Endothelial cell of umbilical vein (primary cell): ENCODE results near the gene HYDIN. TPM values are rescaled to one million over a fixed set of nuclear protein-coding genes. Genes with fewer than 3 reads are reported as not detected.

Experiments
- BruUV-seq: library from RNA; stranded (reverse); fragments of 400-500 nt; replicated peaks from 2 replicates; lab custom pipeline; 2021; lab: Mats Ljungman, UMichigan
- CTCF ChIA-PET: fragments of 300-600, 350-600 bp; sonication (Branson Sonifier 250); formaldehyde crosslinking; loops from one replicate; lab custom pipeline; 2021; ENCODE audit warnings: antibody characterized with exemption, inconsistent platforms; lab: Charles Lee
- POLR2A ChIA-PET: fragments of 300-600, 350-600 bp; sonication (Branson Sonifier 250); formaldehyde crosslinking; loops from one replicate; lab custom pipeline; 2021; ENCODE audit warnings: antibody characterized with exemption, inconsistent platforms; lab: Charles Lee
- DNase-seq: peaks from one replicate; pipeline ENCODE4 v3.0.0-alpha.2; 2011; ENCODE audit warnings: low read depth, low spot score
- FAIRE-seq: peaks from 2 replicates; lab custom pipeline; 2011; peaks lifted over from hg19 to GRCh38; lab: Jason Lieb, UNC
- H2AFZ ChIP-seq: 2 replicates; pipeline ENCODE4 v1.6.0; 2012; ENCODE audit warnings: low read depth, low read length, control low read depth, inconsistent platforms
- H3K27ac ChIP-seq: 2 replicates; pipeline ENCODE4 v1.5.1; 2011; ENCODE audit warnings: low read depth, mild to moderate bottlenecking, control low read depth, low read length, moderate library complexity; ENCODE audit not compliant: insufficient read depth
- H3K27me3 ChIP-seq, 2 experiments: 2 replicates each; pipeline versions ENCODE4 v1.6.0 to v1.6.1; 2011; ENCODE audit warnings: low read length in 2 of 2, mixed read lengths in 1 of 2; ENCODE audit not compliant: control insufficient read depth in 2 of 2, insufficient read depth in 2 of 2
- H3K36me3 ChIP-seq, 2 experiments: 2 replicates in 1 of 2; 3 replicates in 1 of 2; pipeline ENCODE4 v1.5.1; 2011; ENCODE audit warnings: low read length in 2 of 2, mild to moderate bottlenecking in 1 of 2, moderate library complexity in 1 of 2; ENCODE audit not compliant: control insufficient read depth in 2 of 2, insufficient read depth in 2 of 2; ENCODE audit errors: extremely low read depth in 1 of 2
- H3K4me1 ChIP-seq: 3 replicates; pipeline ENCODE4 v1.5.1; 2011; ENCODE audit warnings: mild to moderate bottlenecking, low read length; ENCODE audit not compliant: control insufficient read depth, insufficient read depth; ENCODE audit errors: extremely low read depth
- H3K4me2 ChIP-seq: 2 replicates; pipeline ENCODE4 v1.6.1; 2011; ENCODE audit warnings: low read length, control low read depth, mixed read lengths; ENCODE audit not compliant: insufficient read depth
- H3K4me3 ChIP-seq, 3 experiments: fragments of 200-600 bp in 1 of 3; sonication (generic), shearing (Covaris generic) in 1 of 3; replicated peaks in 1 of 3; 2 replicates each; pipeline ENCODE4 v1.5.1; 2011 to 2016; ENCODE audit warnings: control low read depth in 3 of 3, low read length in 3 of 3, mild to moderate bottlenecking in 2 of 3, inconsistent platforms in 1 of 3, low read depth in 1 of 3, moderate library complexity in 1 of 3; ENCODE audit not compliant: insufficient read depth in 1 of 3
- H3K79me2 ChIP-seq: 2 replicates; pipeline ENCODE4 v1.6.0; 2012; ENCODE audit warnings: low read length, inconsistent platforms; ENCODE audit not compliant: control insufficient read depth, insufficient read depth
- H3K9ac ChIP-seq: replicated peaks from 2 replicates; pipeline ENCODE3; 2011; ENCODE audit warnings: low read length, control low read depth; ENCODE audit not compliant: insufficient read depth; ENCODE audit errors: extremely low read depth
- H3K9me1 ChIP-seq: replicated peaks from 3 replicates; pipeline ENCODE4 v1.6.0; 2011; ENCODE audit warnings: mild to moderate bottlenecking, low read length; ENCODE audit not compliant: control insufficient read depth, insufficient read depth; ENCODE audit errors: extremely low read depth
- H3K9me3 ChIP-seq: replicated peaks from 2 replicates; pipeline ENCODE4 v1.5.1; 2012; ENCODE audit warnings: low read length, inconsistent platforms; ENCODE audit not compliant: control insufficient read depth, insufficient read depth
- H4K20me1 ChIP-seq: replicated peaks from 2 replicates; pipeline ENCODE3; 2011; ENCODE audit warnings: mild to moderate bottlenecking, low read length; ENCODE audit not compliant: control insufficient read depth, insufficient read depth; ENCODE audit errors: extremely low read depth
- EZH2 ChIP-seq: IDR thresholded peaks from 2 replicates; pipeline ENCODE4 v1.6.1; 2012; ENCODE audit warnings: borderline replicate concordance, low read depth, mild to moderate bottlenecking, moderate library complexity, low read length, inconsistent platforms; ENCODE audit not compliant: severe bottlenecking
- FOS ChIP-seq: IDR thresholded peaks from 2 replicates; pipeline ENCODE4 v1.6.1; 2011; ENCODE audit warnings: mild to moderate bottlenecking, low read length, moderate library complexity, borderline replicate concordance; ENCODE audit not compliant: insufficient read depth
- GATA2 ChIP-seq: IDR thresholded peaks from 2 replicates; pipeline ENCODE4 v1.7.0; 2011; ENCODE audit warnings: low read depth, mild to moderate bottlenecking, moderate library complexity, mixed read lengths, low read length; ENCODE audit not compliant: insufficient read length, insufficient read depth
- JUN ChIP-seq: IDR thresholded peaks from 2 replicates; pipeline ENCODE4 v1.6.1; 2011; ENCODE audit warnings: borderline replicate concordance, low read depth; ENCODE audit not compliant: insufficient read length, insufficient read depth
- MYC ChIP-seq: IDR thresholded peaks from one replicate; pipeline ENCODE4 v1.6.1; 2011; ENCODE audit warnings: mild to moderate bottlenecking, low read depth, low read length
- dilution Hi-C: fragments of 300-500 bp; cut with MboI; formaldehyde crosslinking; loops from one replicate; pipeline ENCODE4 v1.15.0; 2019; ENCODE audit warnings: low sequenced_read_pairs; ENCODE audit not compliant: extremely low pct_ligation_motif_present
- intact Hi-C: fragments of 100-400 bp; cut with micrococcal nuclease; formaldehyde crosslinking; loops from one replicate; pipeline ENCODE4 v1.10.0; 2022
- polyA plus RNA-seq, 4 experiments: library from polyadenylated mRNA; depleted of rRNA in 3 of 4; stranded (reverse) in 3 of 4; unstranded in 1 of 4; fragments of >200 nt; gene quantifications; 2 replicates each; pipeline versions ENCODE4 v1.2.1 to v1.2.3, GENCODE V29; 2011 to 2012; ENCODE audit warnings: missing spikeins in 1 of 4
- total RNA-seq: library from RNA; stranded (reverse); gene quantifications from 2 replicates; pipeline ENCODE4 v1.2.3, GENCODE V29; 2021
- TF ChIP-seq, protein P1 (sequence below): IDR thresholded peaks from 2 replicates; pipeline ENCODE4 v1.6.1; 2011; ENCODE audit not compliant: insufficient read depth, insufficient read length
- TF ChIP-seq, protein P2 (sequence below), 2 donors: IDR thresholded peaks; 1 replicate in 1 of 2; 2 replicates in 1 of 2; pipeline ENCODE4 v1.5.1; 2011; ENCODE audit warnings: low read length in 2 of 2, mild to moderate bottlenecking in 2 of 2, moderate library complexity in 2 of 2, control low read depth in 1 of 2, inconsistent platforms in 1 of 2, low read depth in 1 of 2; ENCODE audit not compliant: insufficient read depth in 1 of 2; ENCODE audit errors: extremely low read depth in 1 of 2

HYDIN gene
- total and polyA plus RNA-seq, 2 donors (not counting 3 experiments of a cell fraction or from before 2014, with no cell fraction given): not detected

DNA sequence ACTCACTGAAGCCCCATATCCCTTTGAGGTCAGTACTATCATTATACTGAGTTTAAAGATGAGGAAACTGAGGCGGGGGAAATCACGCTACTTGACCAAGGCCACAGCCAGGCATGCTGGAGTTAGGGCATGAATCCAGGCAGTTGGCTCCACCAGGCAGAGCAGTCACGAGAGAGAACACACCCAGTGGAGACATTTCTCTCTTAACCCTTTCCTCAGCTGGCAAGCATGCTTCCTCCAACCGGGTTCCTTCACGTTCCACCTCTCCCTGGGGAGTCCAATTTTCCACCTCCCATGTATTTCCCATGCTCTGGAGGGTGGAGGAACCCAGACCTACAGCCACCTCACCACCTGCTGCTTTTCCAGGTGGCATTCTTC lies 462.3 kb downstream of the HYDIN start:
- ChIA-PET POLR2A (no interaction called here), CTCF (interaction anchor here (1.0 to 5.8 kb wide), 6 partner anchors 14 to 88 kb away, joined by 3 to 53 read pairs (median 4); partner anchors contain the start of gene MTSS2)
- H3K4me2 ChIP-seq: no peak overlapping the region
- H3K27me3 ChIP-seq: no peaks in the 10 kb centered on the region
- H2AFZ ChIP-seq: no peak overlapping the region
- dilution Hi-C loops (no loop called here), intact Hi-C loops (no loop called here)
- no peaks in the 10 kb centered on the region for H3K9me1 ChIP-seq
- TF ChIP-seq MYC (no peak), FOS (no peak), JUN (no peak), EZH2 (no peak), GATA2 (no peak)
- TF ChIP-seq, protein P1, sequence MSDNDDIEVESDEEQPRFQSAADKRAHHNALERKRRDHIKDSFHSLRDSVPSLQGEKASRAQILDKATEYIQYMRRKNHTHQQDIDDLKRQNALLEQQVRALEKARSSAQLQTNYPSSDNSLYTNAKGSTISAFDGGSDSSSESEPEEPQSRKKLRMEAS: no peak
- TF ChIP-seq, protein P2, sequence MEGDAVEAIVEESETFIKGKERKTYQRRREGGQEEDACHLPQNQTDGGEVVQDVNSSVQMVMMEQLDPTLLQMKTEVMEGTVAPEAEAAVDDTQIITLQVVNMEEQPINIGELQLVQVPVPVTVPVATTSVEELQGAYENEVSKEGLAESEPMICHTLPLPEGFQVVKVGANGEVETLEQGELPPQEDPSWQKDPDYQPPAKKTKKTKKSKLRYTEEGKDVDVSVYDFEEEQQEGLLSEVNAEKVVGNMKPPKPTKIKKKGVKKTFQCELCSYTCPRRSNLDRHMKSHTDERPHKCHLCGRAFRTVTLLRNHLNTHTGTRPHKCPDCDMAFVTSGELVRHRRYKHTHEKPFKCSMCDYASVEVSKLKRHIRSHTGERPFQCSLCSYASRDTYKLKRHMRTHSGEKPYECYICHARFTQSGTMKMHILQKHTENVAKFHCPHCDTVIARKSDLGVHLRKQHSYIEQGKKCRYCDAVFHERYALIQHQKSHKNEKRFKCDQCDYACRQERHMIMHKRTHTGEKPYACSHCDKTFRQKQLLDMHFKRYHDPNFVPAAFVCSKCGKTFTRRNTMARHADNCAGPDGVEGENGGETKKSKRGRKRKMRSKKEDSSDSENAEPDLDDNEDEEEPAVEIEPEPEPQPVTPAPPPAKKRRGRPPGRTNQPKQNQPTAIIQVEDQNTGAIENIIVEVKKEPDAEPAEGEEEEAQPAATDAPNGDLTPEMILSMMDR (IDR thresholded peaks at IDR 0.05; ENCODE audit: extremely low read depth in 1 of 2, insufficient read depth in 1 of 2, low read depth in 1 of 2, low read length in 2 of 2): no peak
- H3K4me1 ChIP-seq: no peaks in the 10 kb centered on the region
- H3K9me3 ChIP-seq: no peaks in the 10 kb centered on the region
- no peak overlapping the region for H3K9ac ChIP-seq
- no peaks in the 10 kb centered on the region for H3K79me2 ChIP-seq
- H4K20me1 ChIP-seq: no peaks in the 10 kb centered on the region
- DNase-seq: no peak
- no peak overlapping the region for H3K4me3 ChIP-seq
- H3K27ac ChIP-seq: no peak overlapping the region
- peaks cover 4 to 10% of the 10 kb centered on the region in 2 experiments for H3K36me3 ChIP-seq
- no TSS peak for BruUV-seq
- no peak for FAIRE-seq
